Activated naive CD4-positive, alpha-beta T cell treated with anti-CD3 and anti-CD28 coated beads, Interleukin-2, amount 10 ng/mL, durations not matched to agents 7 days and 5 days (primary cell): Measurements from ENCODE around the gene DLG2.

ENCODE experiments used
- CTCF ChIA-PET: fragments of 350-600 bp; sonication (Branson Sonifier 250); formaldehyde crosslinking; loops from one replicate; lab custom pipeline; 2021; ENCODE audit warnings: antibody characterized with exemption; lab: Charles Lee
- DNase-seq: peaks from one replicate; pipeline ENCODE4 v3.0.0-alpha.2; 2020
- H3K27ac Mint-ChIP-seq: one replicate; pipeline ENCODE4 v1.8.0; 2021; ENCODE audit warnings: mild to moderate bottlenecking, moderate library complexity, mixed read lengths
- H3K27me3 Mint-ChIP-seq: one replicate; pipeline ENCODE4 v1.8.0; 2021; ENCODE audit warnings: mild to moderate bottlenecking, mixed read lengths
- H3K36me3 Mint-ChIP-seq: one replicate; pipeline ENCODE4 v1.8.0; 2021; ENCODE audit warnings: mixed read lengths
- H3K4me1 Mint-ChIP-seq: one replicate; pipeline ENCODE4 v1.8.0; 2021; ENCODE audit warnings: mixed read lengths
- H3K4me3 Mint-ChIP-seq: one replicate; pipeline ENCODE4 v1.8.0; 2021; ENCODE audit warnings: mild to moderate bottlenecking, moderate library complexity, mixed read lengths
- H3K9me3 Mint-ChIP-seq: one replicate; pipeline ENCODE4 v1.8.0; 2021; ENCODE audit warnings: mixed read lengths

DLG2 gene

GRCh38 chr11:84722583-84723108 is 904.5 kb downstream of the DLG2 start:
- Mint-ChIP-seq H3K27ac (no peak overlapping the region), H3K4me3 (no peak overlapping the region), H3K4me1 (peaks cover 10% of the 10 kb centered on the region), H3K9me3 (peaks cover 4% of the 10 kb centered on the region), H3K27me3 (peaks cover 20% of the 10 kb centered on the region), H3K36me3 (no peaks in the 10 kb centered on the region)
- no peak for DNase-seq
- CTCF ChIA-PET, result no interaction called here

DNA sequence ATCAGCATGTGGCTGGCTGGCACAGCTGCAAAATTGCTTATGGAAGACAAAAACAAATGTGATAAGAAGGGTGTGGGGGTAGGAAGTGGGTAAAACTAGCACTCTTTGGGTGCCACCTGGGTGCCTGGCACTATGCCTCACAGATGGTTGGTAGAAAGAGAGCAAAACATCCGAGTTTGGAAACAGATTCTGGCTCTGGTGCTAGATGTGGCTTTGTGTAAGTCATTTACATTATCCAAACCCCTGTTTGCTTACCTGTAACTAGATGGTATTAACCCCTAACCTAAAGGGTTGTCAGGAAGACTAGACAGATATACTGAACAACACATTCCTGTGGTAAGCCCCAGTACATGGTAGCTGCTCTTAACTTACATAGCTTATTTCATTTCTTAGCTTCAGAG is 905.6 kb downstream of the DLG2 start:
- DNase-seq, result no peak
- H3K4me3 Mint-ChIP-seq, result peak overlapping the region; percentile 28
- peaks cover 20% of the 10 kb centered on the region for H3K27me3 Mint-ChIP-seq
- peaks cover 10% of the 10 kb centered on the region for H3K4me1 Mint-ChIP-seq
- no peaks in the 10 kb centered on the region for H3K9me3 Mint-ChIP-seq
- no peaks in the 10 kb centered on the region for H3K36me3 Mint-ChIP-seq
- CTCF ChIA-PET, result no interaction called here
- no peak overlapping the region for H3K27ac Mint-ChIP-seq

- peak overlapping the region; percentile 70 for H3K4me3 Mint-ChIP-seq
- no peaks in the 10 kb centered on the region for H3K9me3 Mint-ChIP-seq
- DNase-seq, result peak; percentile 28
- CTCF ChIA-PET, result no interaction called here
- H3K27me3 Mint-ChIP-seq, result peaks cover 20% of the 10 kb centered on the region
- no peaks in the 10 kb centered on the region for H3K36me3 Mint-ChIP-seq
- no peak overlapping the region for H3K27ac Mint-ChIP-seq
- H3K4me1 Mint-ChIP-seq, result peaks cover 10% of the 10 kb centered on the region
Measured at GRCh38 chr11:84720706-84721402, 906.3 kb downstream of the DLG2 start.

- Mint-ChIP-seq H3K4me1 (peaks cover 10% of the 10 kb centered on the region), H3K36me3 (no peaks in the 10 kb centered on the region), H3K9me3 (no peaks in the 10 kb centered on the region), H3K4me3 (peak overlapping the region; percentile 42), H3K27me3 (peaks cover 20% of the 10 kb centered on the region), H3K27ac (no peak overlapping the region)
- CTCF ChIA-PET, result no interaction called here
- no peak for DNase-seq
Measured at GRCh38 chr11:84719935-84720577, 907.1 kb downstream of the DLG2 start.

DNA sequence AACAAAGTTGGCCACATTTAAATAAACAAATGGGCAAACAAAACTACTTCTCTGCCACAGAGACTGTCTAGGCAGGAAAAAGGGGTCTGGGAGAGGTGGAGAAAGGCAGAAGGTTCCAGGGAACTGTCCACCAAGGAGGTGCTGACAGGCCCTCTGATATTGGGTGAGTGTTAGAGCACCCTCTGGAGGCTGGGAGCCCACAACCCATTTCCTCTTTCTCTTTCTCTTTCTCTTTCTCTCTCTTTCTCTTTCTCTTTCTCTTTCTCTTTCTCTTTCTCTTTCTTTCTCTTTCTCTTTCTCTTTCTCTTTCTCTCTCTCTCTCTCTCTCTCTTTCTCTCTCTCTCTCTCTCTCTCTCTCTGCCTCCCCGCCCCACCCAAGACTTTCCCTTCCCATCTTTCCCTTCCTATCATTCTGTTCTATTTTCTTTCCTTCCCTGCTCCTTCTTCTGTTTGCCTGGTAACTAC is 912.8 kb downstream of the DLG2 start:
- Mint-ChIP-seq H3K27me3 (peaks cover 4% of the 10 kb centered on the region), H3K27ac (peak overlapping the region; percentile 6), H3K36me3 (no peaks in the 10 kb centered on the region), H3K9me3 (peaks cover 2% of the 10 kb centered on the region), H3K4me1 (peaks cover 3% of the 10 kb centered on the region), H3K4me3 (peak overlapping the region; percentile 57)
- DNase-seq, result peak; percentile 79
- CTCF ChIA-PET, result no interaction called here

DNA sequence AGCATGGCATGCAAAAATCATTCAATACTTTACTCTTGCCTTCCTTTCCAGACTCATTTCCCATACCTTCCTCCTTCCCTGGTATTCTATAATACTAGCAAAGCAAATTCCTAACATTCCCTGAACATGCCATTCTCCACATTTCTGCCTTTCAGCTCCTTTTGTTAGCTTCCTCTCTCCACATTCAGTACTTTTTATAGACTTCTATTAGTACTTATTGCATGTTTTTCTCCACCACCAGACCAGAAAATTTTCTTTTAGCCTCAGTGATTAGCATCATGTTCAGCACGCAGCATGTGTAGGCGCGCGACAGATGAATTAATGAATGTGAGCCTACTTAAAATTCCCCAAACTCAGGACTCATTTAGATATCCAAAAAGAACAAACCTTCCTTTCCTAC is 935.3 kb downstream of the DLG2 start:
- Mint-ChIP-seq H3K9me3 (peaks cover 1% of the 10 kb centered on the region), H3K4me1 (no peaks in the 10 kb centered on the region), H3K27ac (no peak overlapping the region), H3K36me3 (no peaks in the 10 kb centered on the region), H3K4me3 (no peak overlapping the region), H3K27me3 (no peaks in the 10 kb centered on the region)
- DNase-seq, result no peak
- CTCF ChIA-PET, result no interaction called here

- H3K27ac Mint-ChIP-seq, result no peak overlapping the region
Measured at GRCh38 chr11:84687433-84687832, 939.7 kb downstream of the DLG2 start.

DNA sequence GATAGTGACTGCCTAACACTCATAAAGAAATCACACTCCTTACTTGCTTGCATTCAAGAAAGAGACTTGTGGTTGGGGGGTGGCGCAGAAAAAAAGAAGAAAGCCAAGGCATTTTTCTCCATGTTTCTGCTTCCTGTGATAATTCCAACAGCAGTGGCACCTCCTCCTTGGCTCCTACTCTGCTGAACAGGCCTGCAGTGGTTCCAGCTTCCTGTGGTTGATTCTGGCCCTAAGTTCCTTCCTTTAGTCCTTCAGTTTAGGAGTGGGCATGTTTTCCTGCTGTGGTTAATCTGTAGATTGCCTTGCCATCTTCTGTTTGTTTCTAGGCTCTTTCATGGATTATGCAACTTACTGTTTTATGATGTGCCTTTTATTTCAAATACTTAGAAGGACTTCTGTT is 940.4 kb downstream of the DLG2 start:
- CTCF ChIA-PET, result no interaction called here
- H3K27ac Mint-ChIP-seq, result no peak overlapping the region
- no peaks in the 10 kb centered on the region for H3K9me3 Mint-ChIP-seq
- no peaks in the 10 kb centered on the region for H3K27me3 Mint-ChIP-seq
- no peak overlapping the region for H3K4me3 Mint-ChIP-seq
- H3K36me3 Mint-ChIP-seq, result no peaks in the 10 kb centered on the region
- H3K4me1 Mint-ChIP-seq, result no peaks in the 10 kb centered on the region
- DNase-seq, result no peak

More at GRCh38 chr11:84687433-84687832, 939.7 kb downstream of the DLG2 start:
- no peak for DNase-seq
- Mint-ChIP-seq H3K27me3 (no peaks in the 10 kb centered on the region), H3K4me3 (no peak overlapping the region), H3K4me1 (no peaks in the 10 kb centered on the region), H3K9me3 (no peaks in the 10 kb centered on the region), H3K36me3 (no peaks in the 10 kb centered on the region)
- CTCF ChIA-PET, result no interaction called here

DNA sequence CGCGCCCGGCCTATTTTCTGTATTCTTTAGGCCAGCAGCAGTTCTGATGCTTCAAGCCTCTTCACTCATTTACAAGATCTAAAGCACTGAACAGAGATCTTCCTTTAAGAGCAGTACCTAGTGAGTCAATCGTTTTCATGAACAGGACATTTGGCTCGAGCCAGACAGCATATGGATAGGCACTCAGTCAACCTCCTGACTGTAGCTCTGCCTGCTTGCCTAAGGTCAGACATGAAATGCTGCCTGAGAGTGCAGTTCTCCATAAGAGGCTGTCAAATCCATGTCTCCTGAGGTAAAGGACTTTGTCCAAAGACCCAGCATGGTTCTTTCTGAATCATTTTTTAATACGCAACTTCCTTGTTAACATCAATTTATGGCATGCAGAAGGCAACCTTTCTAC is 941.2 kb downstream of the DLG2 start:
- no peak overlapping the region for H3K4me3 Mint-ChIP-seq
- H3K36me3 Mint-ChIP-seq, result no peaks in the 10 kb centered on the region
- no peak for DNase-seq
- CTCF ChIA-PET, result no interaction called here
- H3K9me3 Mint-ChIP-seq, result no peaks in the 10 kb centered on the region
- H3K27me3 Mint-ChIP-seq, result no peaks in the 10 kb centered on the region
- H3K27ac Mint-ChIP-seq, result no peak overlapping the region
- H3K4me1 Mint-ChIP-seq, result no peaks in the 10 kb centered on the region

GRCh38 chr11:84685149-84685548 is 942.0 kb downstream of the DLG2 start:
- Mint-ChIP-seq H3K4me1 (no peaks in the 10 kb centered on the region), H3K36me3 (no peaks in the 10 kb centered on the region), H3K27ac (no peak overlapping the region), H3K9me3 (no peaks in the 10 kb centered on the region), H3K27me3 (no peaks in the 10 kb centered on the region), H3K4me3 (no peak overlapping the region)
- CTCF ChIA-PET, result no interaction called here
- DNase-seq, result no peak

DNA sequence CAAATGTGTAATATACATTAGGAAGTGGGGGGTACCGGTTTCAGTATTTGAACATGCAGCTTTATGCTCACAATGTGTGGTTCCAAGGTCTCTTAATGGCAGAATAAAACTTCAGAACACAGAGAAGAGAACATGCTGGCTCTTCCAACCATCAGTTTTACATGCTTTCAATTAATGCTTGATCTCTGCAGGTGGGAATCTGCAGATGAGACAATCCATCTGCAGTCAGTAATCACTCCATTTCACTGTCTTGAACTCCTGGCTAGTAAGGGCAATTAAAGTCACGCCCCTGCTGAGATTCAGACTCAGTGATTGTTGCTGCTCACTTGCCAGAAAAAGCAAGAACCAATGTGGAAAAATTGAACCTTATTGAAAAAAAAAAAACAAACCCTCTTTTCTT is 945.7 kb downstream of the DLG2 start:
- Mint-ChIP-seq H3K9me3 (no peaks in the 10 kb centered on the region), H3K4me3 (no peak overlapping the region), H3K36me3 (no peaks in the 10 kb centered on the region), H3K27ac (no peak overlapping the region), H3K27me3 (no peaks in the 10 kb centered on the region), H3K4me1 (no peaks in the 10 kb centered on the region)
- DNase-seq, result no peak
- CTCF ChIA-PET, result no interaction called here

DNA sequence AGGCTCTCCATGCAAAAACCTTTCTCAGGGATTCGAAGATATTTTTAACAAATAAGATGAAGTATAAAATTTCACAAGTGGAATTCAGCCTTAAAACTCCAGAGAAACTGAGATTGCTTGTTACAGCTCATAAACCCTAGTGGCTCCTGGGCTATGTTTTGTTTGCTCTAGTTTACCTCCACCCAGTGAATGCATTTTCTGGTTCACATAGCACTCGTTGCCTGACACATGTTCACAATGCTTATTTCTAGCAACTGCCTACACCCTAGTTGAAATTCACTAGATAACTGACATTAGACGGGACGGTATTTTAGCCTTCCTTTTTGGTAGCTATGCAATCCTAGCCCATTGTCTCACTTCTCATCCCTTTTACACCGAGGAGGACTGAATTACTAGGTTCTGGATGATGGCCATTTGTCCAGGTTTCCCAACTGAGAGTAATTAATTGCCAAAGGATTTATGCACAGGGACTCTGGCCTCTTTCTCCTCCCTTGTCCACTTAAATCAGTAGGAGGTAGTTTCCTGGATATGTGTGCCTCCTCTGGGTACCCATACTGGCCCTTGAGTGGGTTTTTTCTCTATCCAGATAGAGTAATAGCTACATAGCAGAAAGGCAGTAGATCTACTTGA is 951.6 kb downstream of the DLG2 start:
- Mint-ChIP-seq H3K27ac (no peak overlapping the region), H3K4me3 (no peak overlapping the region), H3K36me3 (no peaks in the 10 kb centered on the region), H3K9me3 (peaks cover 4% of the 10 kb centered on the region), H3K4me1 (no peaks in the 10 kb centered on the region), H3K27me3 (no peaks in the 10 kb centered on the region)
- no peak for DNase-seq
- CTCF ChIA-PET, result no interaction called here

GRCh38 chr11:84673753-84674152 is 953.4 kb downstream of the DLG2 start:
- CTCF ChIA-PET, result no interaction called here
- Mint-ChIP-seq H3K9me3 (peaks cover 7% of the 10 kb centered on the region), H3K4me3 (no peak overlapping the region), H3K36me3 (no peaks in the 10 kb centered on the region), H3K27me3 (no peaks in the 10 kb centered on the region), H3K4me1 (no peaks in the 10 kb centered on the region), H3K27ac (no peak overlapping the region)
- no peak for DNase-seq

DNA sequence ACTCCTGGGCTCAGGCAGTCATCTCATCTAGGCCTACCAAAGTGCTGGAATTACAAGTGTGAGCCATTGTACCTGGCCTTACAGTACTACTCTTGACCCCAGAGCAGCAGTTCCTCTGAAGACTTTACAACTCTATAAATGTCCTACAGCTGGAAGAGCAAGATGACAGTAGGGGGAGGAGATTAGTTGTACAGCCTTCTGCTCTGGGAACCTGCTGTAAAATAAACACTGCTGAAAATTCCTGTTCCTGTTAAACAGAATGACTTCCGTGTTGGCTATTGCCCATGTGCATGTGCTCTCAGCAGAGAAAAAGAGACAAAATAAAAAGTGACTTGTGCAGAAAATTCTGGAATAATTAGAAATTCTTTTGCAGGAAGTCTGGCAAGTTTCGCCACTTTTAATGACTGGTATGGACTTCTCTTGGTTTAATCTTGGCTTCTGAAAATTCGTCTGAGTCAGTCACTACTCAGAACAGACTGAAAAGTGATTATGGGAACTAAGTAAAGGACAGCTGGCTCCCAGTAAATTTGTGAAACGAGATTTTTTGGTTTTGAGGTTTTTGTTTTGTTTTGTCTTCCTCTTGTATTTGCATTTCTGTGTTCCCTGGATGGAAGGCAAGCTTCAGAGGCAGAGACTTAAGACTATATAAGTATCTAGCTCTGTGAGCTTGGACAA is 955.7 kb downstream of the DLG2 start:
- peaks cover 7% of the 10 kb centered on the region for H3K9me3 Mint-ChIP-seq
- H3K27me3 Mint-ChIP-seq, result no peaks in the 10 kb centered on the region
- no peaks in the 10 kb centered on the region for H3K4me1 Mint-ChIP-seq
- H3K36me3 Mint-ChIP-seq, result no peaks in the 10 kb centered on the region
- DNase-seq, result no peak
- H3K27ac Mint-ChIP-seq, result no peak overlapping the region
- CTCF ChIA-PET, result no interaction called here
- H3K4me3 Mint-ChIP-seq, result no peak overlapping the region
